Measurements from ENCODE around the gene PRDM16.

GRCh38 chr1:3022976-3023375 is 46.0 kb upstream of the PRDM16 start:
- no peak for TF ChIP-seq EZH2 (IDR thresholded peaks at IDR 0.05; ENCODE audit: borderline replicate concordance, insufficient read depth, low read length, poor library complexity, severe bottlenecking)
- no peak for TF ChIP-seq CTCF (IDR thresholded peaks at IDR 0.05; ENCODE audit: poor library complexity, severe bottlenecking)
- no peak for TF ChIP-seq REST (IDR thresholded peaks at IDR 0.05; ENCODE audit: borderline replicate concordance)
- no peak for TF ChIP-seq EP300 (conservative IDR thresholded peaks at IDR 0.05; ENCODE audit: poor library complexity, severe bottlenecking)
- no peak for TF ChIP-seq TAF1 (IDR thresholded peaks at IDR 0.05; ENCODE audit: low read depth)
- no peak for TF ChIP-seq SMC3 (conservative IDR thresholded peaks at IDR 0.05; ENCODE audit: poor library complexity)
- no peak for TF ChIP-seq POLR2AphosphoS5 (IDR thresholded peaks at IDR 0.05)
- TF ChIP-seq RAD21 (conservative IDR thresholded peaks at IDR 0.05), result no peak
- no peak for TF ChIP-seq MXI1 (conservative IDR thresholded peaks at IDR 0.05; ENCODE audit: poor library complexity, severe bottlenecking)

Data from neural cell (in vitro differentiated cells).